Muscle of back (tissue), 11 donors: Measurements from ENCODE around the gene MATK. TPM values are rescaled to one million over a fixed set of nuclear protein-coding genes. Genes with fewer than 3 reads are reported as not detected.

Source experiments
- DNase-seq, 3 donors: peaks; one replicate each; pipeline versions ENCODE4 v3.0.0 to v3.0.0-alpha.2; 2013
- polyA plus RNA-seq, 10 donors: library from polyadenylated mRNA; unstranded; fragments of 120-200 nt; gene quantifications; one replicate each; pipeline ENCODE4 v1.2.1, GENCODE V29; 2013; ENCODE audit not compliant: insufficient read length in 10 of 10

MATK gene
- polyA plus RNA-seq, 10 donors, result 0.31 to 2.1 (median 1.1) TPM

DNA sequence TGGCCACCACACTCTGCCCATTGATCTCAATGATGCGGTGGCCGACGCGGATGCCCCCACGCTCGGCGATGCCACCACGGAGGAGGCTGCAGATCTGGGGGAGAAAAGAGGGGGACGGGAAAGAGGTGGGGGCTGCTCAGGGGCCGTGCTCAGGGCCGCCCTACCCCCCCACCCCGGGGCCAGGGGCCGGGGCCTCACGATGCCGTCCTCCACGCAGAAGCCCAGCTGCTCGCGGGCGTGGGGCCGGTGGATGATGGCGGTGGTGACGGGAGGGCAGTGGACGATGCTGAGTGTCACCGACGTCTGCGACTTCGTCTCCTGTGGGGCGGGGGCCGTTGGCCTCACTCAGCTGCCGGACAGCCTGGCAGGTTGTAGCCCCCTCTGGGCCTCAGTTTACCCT lies 34.9 kb downstream of the MATK start:
- no peak for DNase-seq

DNA sequence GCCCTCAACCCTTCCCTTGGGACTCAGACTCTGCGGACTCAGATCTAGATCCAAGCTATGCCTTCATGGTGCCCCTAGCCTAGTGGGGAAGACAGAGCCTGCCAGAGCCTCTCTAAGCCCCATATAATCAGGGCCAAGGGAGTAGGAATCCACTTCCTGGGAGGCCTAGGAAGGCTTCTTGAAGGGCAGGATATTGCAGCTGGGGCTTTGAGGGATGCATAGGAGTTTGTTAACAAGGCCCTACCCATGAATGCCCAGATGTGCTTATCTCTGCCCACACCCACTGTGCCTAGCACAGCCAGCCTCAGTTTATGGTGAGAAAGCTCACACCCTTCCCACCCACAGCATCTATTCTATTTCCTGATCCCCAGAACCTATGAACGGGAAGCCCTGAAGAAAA lies 36.0 kb downstream of the MATK start:
- no peak for DNase-seq

DNA sequence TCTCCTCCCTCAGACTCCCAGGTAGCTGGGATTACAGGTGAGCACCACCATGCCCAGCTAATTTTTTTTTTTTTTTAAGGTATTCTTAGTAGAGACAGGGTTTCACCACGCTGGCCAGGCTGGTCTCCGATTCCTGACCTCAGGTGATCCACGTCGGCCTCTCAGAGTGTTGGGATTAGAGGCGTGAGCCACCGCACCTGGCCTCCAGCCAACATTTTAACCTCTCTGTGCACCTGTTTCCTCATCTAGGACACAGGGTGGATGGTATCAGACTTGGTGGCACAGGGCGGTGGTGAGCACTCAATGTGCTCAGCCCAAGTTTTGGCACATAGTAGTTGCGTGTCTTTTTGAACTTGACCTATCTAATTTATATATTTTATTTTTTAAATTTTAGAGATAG lies 37.2 kb downstream of the MATK start:
- no peak for DNase-seq

DNA sequence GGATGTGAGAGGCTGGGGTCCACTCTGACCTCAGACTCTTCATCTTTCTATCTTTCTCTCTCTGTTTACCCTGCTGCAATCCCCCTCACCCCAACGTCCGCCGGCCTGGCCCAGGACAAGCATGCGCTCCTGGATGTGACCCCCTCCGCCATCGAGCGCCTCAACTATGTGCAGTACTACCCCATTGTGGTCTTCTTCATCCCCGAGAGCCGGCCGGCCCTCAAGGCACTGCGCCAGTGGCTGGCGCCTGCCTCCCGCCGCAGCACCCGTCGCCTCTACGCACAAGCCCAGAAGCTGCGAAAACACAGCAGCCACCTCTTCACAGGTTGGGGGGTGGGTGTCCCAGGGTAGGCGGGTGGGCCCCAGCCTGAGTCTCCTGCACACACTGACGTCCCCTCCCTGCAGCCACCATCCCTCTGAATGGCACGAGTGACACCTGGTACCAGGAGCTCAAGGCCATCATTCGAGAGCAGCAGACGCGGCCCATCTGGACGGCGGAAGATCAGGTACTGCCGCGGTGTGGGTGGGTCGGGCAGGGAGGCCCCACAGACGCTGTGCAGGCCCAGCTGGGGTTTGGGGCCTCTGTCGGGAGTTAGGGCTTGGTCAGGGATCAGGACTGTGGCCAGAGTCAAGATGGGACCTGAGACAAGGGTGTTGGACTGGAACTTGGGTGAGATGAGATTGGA lies 39.7 kb downstream of the MATK start:
- DNase-seq, result no peak

DNA sequence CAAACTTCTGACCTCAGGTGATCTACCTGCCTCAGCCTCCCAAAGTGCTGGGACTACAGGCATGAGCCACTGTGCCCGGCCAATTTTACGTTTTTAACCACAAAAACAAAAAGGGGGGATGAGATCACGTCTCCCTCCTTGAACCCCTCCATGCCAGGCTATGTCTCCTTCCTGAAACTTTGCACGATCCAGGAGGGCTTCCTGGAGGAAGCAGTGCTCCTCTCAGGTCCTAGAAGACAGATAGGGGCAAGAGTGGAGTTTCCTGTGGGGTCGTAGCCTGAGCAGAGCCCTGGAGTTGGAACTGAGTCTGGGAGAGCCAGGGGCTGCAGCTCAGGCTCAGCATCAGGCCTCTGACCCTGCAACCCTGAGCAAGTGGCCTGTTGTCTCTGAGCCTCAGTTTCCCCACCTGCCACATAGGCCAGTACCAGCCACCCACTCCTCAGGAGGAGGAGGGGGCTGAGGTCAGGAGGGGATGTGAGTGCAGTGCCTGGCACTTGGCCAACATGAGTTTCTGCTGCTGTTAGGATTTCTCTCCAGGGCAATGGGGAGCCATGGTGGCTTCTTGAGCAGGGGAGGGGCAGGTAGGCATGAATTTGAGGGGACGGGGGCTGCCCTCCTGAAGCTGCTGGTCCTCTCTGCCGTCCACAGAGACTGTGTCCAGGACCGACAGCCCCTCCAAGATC lies 40.7 kb downstream of the MATK start:
- no peak for DNase-seq

DNA sequence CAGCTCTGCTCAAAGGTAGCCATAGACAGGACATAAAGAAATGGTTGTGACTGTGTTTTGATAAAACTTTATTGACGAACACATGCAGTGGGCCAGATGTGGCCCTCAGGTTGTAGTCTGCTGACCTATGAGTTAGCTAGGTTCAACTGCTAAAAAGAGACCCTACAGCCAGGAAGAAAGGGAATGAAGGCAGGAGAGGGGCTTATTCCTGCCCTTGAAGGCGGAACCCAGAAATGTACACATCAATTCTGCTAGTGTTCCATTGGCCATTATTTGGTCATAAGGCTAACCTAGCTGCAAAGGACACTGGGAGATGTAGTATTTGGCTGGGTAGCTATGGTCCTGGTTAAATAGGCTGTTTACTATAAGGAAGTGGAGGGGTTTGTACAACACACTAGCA lies 42.7 kb downstream of the MATK start:
- no peak for DNase-seq

DNA sequence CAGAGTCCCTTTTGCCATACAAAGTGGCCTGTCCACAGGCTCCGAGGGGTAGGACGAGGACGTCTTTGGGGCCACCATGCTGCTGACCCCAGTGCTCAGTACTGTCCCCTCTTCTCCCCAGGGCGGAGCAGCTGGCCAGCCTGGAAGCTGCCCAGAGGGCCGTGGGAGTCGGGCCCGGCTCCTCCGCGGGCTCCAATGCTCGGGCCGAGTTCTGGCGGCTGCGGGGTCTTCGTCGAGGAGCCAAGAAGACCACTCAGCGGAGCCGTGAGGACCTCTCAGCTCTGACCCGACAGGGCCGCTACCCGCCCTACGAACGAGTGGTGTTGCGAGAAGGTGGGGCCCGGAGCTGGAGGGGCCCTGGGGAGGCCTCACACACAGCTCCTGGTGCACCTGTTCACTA lies 45.8 kb downstream of the MATK start:
- DNase-seq, result no peak

DNA sequence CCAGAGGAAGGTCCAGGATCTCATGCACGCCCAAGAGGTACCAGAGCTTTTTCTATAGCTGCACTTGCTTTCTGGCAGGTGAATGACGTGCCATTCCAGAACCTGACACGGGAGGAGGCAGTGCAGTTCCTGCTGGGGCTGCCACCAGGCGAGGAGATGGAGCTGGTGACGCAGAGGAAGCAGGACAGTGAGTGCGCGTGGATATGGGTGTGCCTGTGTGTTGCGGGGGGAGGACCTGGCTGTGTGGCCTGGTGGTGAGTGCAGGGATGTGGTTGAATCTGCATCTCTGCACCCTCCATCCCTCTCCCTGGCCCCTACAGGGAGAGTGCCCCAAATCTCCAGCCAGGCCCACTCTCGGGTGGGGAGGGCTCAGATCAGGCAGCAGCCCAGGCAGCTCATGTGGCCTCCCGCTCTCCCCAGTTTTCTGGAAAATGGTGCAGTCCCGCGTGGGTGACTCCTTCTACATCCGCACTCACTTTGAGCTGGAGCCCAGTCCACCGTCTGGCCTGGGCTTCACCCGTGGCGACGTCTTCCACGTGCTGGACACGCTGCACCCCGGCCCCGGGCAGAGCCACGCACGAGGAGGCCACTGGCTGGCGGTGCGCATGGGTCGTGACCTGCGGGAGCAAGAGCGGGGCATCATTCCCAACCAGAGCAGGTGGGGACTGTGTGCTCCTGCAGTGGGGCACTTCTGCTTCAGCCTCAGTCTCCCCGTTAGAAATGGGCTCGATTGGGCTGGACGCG lies 47.5 kb downstream of the MATK start:
- DNase-seq, result no peak

DNA sequence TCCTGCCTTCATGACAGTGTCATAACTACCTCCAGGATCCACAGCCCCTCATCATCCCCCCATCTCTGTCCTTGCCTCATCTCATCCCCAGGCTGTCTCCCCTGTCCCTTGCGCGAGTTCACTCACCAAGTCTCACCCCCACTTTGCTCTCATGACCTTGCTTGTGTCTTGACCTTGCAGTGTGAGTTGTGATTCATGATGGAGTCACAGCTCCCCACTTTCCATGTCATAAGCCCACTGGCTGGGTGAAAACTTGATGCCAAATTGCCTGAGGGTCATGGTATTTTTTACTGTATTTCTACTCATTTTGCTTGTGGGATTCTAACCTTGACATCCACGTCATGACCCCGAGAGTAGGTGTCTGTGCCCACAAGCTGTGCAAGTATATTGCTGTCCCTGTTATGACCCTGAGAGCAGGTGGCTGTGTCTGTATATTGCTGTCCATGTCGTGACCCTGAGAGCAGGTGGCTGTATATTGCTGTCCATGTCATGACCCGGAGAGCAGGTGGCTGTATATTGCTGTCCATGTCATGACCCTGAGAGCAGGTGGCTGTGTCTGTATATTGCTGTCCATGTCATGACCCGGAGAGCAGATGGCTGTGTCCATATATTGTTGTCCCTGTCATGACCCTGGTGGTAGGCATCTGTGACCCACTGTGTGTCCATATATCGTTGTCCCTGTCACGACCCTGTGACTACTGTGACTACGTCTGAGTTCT lies 48.5 kb downstream of the MATK start:
- no peak for DNase-seq

DNA sequence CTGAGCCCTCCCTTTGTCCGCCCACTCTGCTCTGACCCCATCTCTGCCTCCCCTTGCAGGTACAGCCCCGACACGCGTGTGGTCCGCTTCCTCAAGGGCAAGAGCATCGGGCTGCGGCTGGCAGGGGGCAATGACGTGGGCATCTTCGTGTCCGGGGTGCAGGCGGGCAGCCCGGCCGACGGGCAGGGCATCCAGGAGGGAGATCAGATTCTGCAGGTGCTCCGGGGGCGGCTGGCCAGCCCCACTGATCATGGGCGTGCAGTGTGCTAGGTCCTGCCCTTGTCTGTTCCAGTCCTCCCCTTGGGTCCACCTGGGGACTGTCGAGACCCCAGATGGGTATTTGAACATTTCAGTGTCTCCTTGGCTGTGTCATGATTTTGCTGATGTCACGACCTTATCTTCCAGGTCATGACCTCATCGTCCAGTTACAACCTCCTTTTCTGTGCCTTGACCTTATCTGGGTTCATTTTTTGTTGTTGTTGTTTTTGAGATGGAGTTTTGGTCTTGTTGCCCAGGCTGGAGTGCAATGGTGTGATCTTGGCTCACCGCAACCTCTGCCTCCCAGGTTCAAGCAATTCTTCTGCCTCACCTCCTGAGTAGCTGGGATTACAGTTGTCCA lies 50.0 kb downstream of the MATK start:
- DNase-seq, result no peak

DNA sequence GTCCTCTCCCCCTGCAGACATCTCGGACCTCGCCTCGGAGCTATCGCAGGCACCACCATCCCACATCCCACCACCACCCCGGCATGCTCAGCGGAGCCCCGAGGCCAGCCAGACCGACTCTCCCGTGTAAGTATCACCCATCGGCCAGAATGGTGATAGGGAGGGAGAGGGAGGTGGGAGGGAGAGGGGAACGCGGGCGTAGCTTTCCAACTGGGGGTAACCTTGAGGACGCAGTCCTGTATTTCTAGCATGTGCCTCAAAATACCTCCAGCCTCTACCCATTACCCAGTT lies 51.9 kb downstream of the MATK start:
- DNase-seq, result no peak

DNA sequence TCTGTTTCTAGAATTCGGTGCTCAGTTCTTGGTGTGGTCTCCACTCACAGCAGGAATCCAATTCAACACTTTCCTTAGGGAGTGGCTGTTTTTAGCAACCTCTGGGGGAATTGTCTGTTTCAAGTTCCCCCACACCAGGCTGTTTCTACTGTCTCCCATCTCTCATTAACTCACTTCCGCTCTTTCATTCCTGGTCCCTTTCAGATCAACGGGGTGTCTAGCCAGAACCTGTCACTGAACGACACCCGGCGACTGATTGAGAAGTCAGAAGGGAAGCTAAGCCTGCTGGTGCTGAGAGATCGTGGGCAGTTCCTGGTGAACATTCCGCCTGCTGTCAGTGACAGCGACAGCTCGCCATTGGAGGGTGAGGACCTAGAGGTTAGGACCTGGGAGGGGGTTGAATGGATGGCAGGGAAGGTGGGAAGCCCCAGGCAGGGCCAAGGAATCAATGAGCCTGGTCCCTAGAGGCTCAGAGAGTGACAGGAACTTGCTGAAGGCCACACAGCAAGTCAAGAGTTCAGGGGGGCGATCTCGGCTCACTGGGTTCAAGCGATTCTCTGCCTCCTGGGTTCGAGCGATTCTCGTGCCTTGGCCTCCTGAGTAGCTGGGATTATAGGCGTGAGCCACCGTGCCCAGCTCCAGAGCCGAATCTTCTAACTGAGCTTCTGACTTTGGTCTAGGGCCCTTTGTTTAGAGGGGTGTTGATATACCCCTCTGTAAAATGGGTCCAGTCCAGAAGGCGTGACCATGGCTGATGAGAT lies 52.5 kb downstream of the MATK start:
- no peak for DNase-seq

DNA sequence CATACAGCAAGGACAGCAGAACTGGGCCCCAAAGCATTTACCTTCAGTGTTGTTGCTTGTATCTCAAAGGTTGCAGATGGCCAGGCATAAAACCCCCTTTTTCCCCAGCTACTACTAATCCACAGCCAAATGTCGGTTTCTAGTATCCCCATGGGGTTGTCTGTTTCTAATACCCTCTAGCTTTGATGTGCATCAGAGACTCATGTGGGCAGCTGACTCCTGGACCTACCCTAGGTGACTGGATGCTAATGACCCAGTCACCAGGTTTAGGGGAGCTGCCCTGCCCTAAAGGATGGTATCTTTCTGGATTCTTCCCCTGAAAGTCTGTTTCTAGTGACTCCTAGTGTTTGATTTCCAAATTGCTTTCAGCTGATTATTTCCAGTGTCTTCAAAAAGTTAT lies 54.1 kb downstream of the MATK start:
- DNase-seq, result no peak

DNA sequence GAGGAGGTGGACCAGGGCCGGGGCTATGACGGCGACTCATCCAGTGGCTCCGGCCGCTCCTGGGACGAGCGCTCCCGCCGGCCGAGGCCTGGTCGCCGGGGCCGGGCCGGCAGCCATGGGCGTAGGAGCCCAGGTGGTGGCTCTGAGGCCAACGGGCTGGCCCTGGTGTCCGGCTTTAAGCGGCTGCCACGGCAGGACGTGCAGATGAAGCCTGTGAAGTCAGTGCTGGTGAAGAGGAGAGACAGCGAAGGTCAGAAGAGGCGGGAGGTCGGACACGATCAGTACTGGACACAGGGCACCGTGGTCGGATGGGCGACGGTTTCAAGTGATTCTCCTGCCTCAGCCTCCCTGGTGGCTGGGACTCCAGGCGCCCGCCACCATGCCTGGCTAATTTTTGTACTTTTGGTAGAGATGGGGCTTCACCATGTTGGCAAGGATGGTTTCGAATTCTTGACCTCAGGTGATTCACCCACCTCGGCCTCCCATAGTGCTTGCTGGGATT lies 55.7 kb downstream of the MATK start:
- DNase-seq, result no peak

Other genes starting within 250 kb of the MATK start
- gene TEKTIP1, start 247.2 kb downstream of the MATK start, polyA plus RNA-seq, result 1 to 10 TPM; 2.1 to 4.4 (median 2.7) TPM
- 10 to 100 TPM; 21.7 to 34.5 (median 25.9) TPM for gene MFSD12, start 228.8 kb downstream of the MATK start, polyA plus RNA-seq
- 10 to 100 TPM; 28.2 to 43.6 (median 34.7) TPM for gene HMG20B, start 213.4 kb downstream of the MATK start, polyA plus RNA-seq
- gene GIPC3, start 200.9 kb downstream of the MATK start, polyA plus RNA-seq, result 1 to 10 TPM; 1.2 to 2.1 (median 1.6) TPM
- gene TBXA2R, start 179.5 kb downstream of the MATK start, polyA plus RNA-seq, result 1 to 10 TPM; 1.2 to 3.7 (median 1.7) TPM
- 10 to 100 TPM; 15.3 to 21.8 (median 17.1) TPM for gene CACTIN, start 159.6 kb downstream of the MATK start, polyA plus RNA-seq
- gene PIP5K1C, start 85.9 kb downstream of the MATK start, polyA plus RNA-seq, result 10 to 100 TPM; 16.4 to 25.5 (median 20.7) TPM
- gene TJP3, start 78.0 kb downstream of the MATK start, polyA plus RNA-seq, result 1 to 10 TPM in 1 of 10 donors, under 1 TPM in 8, not detected in 1; 0.44 to 1.1 (median 0.62) TPM
- gene APBA3, start 24.7 kb downstream of the MATK start, polyA plus RNA-seq, result 10 to 100 TPM in 9 of 10 donors, 1 to 10 TPM in 1; 9.3 to 14.2 (median 11.8) TPM
- gene MRPL54, start 23.7 kb downstream of the MATK start, polyA plus RNA-seq, result 10 to 100 TPM; 16.5 to 32.1 (median 26.9) TPM
- under 1 TPM in 1 of 10 donors, not detected in 9; 0.07 TPM for gene RAX2, start 14.2 kb downstream of the MATK start, polyA plus RNA-seq
- under 1 TPM in 4 of 10 donors, not detected in 6; 0.27 to 0.52 (median 0.29) TPM for gene ZFR2, start 82.7 kb upstream of the MATK start, polyA plus RNA-seq
- 1 to 10 TPM in 3 of 10 donors, under 1 TPM in 7; 0.16 to 1.4 (median 0.71) TPM for gene ATCAY, start 94.3 kb upstream of the MATK start, polyA plus RNA-seq
- gene NMRK2, start 146.7 kb upstream of the MATK start, polyA plus RNA-seq, result 100 to 1,000 TPM; 180 to 275 (median 255) TPM
- 10 to 100 TPM; 58.5 to 94.5 (median 69.4) TPM for gene DAPK3, start 184.7 kb upstream of the MATK start, polyA plus RNA-seq
- 1,000 to 10,000 TPM; 1,953 to 2,867 (median 2,548) TPM for gene EEF2, start 199.1 kb upstream of the MATK start, polyA plus RNA-seq
- 10 to 100 TPM; 15.4 to 28.9 (median 22.2) TPM for gene PIAS4, start 221.4 kb upstream of the MATK start, polyA plus RNA-seq